HEK293 (cell line): ENCODE results near the gene ELL2.

Experiments used
- CTCF ChIA-PET: fragments of 350-600 bp; formaldehyde crosslinking; extraction: SDS; loops from one replicate; lab custom pipeline; 2021; ENCODE audit warnings: antibody characterized with exemption; lab: Yijun Ruan, JAX
- POLR2A ChIA-PET: fragments of 300-600 bp; formaldehyde crosslinking; extraction: SDS; loops from one replicate; lab custom pipeline; 2020; ENCODE audit warnings: antibody characterized with exemption, inconsistent platforms; lab: Yijun Ruan, JAX
- H3K27ac ChIP-seq: fragments of 200-500 bp; sonication (Bioruptor generic); 2 replicates; pipeline ENCODE4 v1.5.1; 2014; ENCODE audit warnings: low read depth, low read length, control low read depth, inconsistent platforms; ENCODE audit errors: extremely low read depth
- H3K36me3 ChIP-seq, 2 experiments: fragments of 200-500 bp in 1 of 2; sonication (Bioruptor generic) in 1 of 2; 1 replicate in 1 of 2; 2 replicates in 1 of 2; pipeline ENCODE4 v1.5.1; 2014 to 2017; ENCODE audit warnings: inconsistent platforms in 2 of 2, low read length in 2 of 2; ENCODE audit not compliant: control insufficient read depth in 2 of 2, insufficient read depth in 1 of 2
- H3K4me1 ChIP-seq: fragments of 200-500 bp; sonication (Bioruptor generic); 2 replicates; pipeline ENCODE4 v1.5.1; 2014; ENCODE audit warnings: mild to moderate bottlenecking, low read length, inconsistent platforms; ENCODE audit not compliant: control insufficient read depth, insufficient read depth
- H3K4me3 ChIP-seq: 2 replicates; pipeline ENCODE4 v1.5.1; 2011; ENCODE audit warnings: low read depth, mild to moderate bottlenecking, control low read depth, low read length, moderate library complexity
- H3K9me3 ChIP-seq: fragments of 200-500 bp; sonication (Bioruptor generic); 2 replicates; pipeline ENCODE4 v1.5.1; 2014; ENCODE audit warnings: low read depth, low read length, inconsistent platforms; ENCODE audit not compliant: control insufficient read depth, insufficient read depth
- ATF2 ChIP-seq: fragments of 450-650 bp; formaldehyde crosslinking; IDR thresholded peaks from 2 replicates; pipeline ENCODE4 v1.5.1; 2016; ENCODE audit warnings: missing biosample characterization, missing genetic modification characterization, low read depth
- CTCF ChIP-seq: fragments of 450-650 bp; formaldehyde crosslinking; IDR thresholded peaks from 2 replicates; pipeline ENCODE4 v1.5.1; 2016; ENCODE audit warnings: missing biosample characterization, missing genetic modification characterization
- KLF17 ChIP-seq: fragments of 450-650 bp; formaldehyde crosslinking; IDR thresholded peaks from 2 replicates; pipeline ENCODE4 v1.5.1; 2016; ENCODE audit warnings: missing biosample characterization, missing genetic modification characterization
- PRDM6 ChIP-seq: fragments of 450-650 bp; formaldehyde crosslinking; IDR thresholded peaks from 2 replicates; pipeline ENCODE4 v1.5.1; 2017; ENCODE audit warnings: missing biosample characterization, missing genetic modification characterization
- SCRT2 ChIP-seq: fragments of 450-650 bp; formaldehyde crosslinking; IDR thresholded peaks from 2 replicates; pipeline ENCODE4 v1.5.1; 2016; ENCODE audit warnings: missing biosample characterization, missing genetic modification characterization
- ZNF138 ChIP-seq: fragments of 450-650 bp; formaldehyde crosslinking; IDR thresholded peaks from 2 replicates; pipeline ENCODE4 v1.5.1; 2016; ENCODE audit warnings: missing biosample characterization, missing genetic modification characterization, borderline replicate concordance
- ZNF16 ChIP-seq: fragments of 450-650 bp; formaldehyde crosslinking; IDR thresholded peaks from 2 replicates; pipeline ENCODE4 v1.5.1; 2016; ENCODE audit warnings: low read depth, missing biosample characterization, missing genetic modification characterization
- ZNF184 ChIP-seq: fragments of 450-650 bp; IDR thresholded peaks from 2 replicates; pipeline ENCODE4 v1.5.1; 2018; ENCODE audit warnings: missing biosample characterization, mild to moderate bottlenecking, missing genetic modification characterization
- ZNF19 ChIP-seq: fragments of 450-650 bp; formaldehyde crosslinking; IDR thresholded peaks from 2 replicates; pipeline ENCODE4; 2016; ENCODE audit warnings: missing biosample characterization, missing genetic modification characterization, low read depth
- ZNF280C ChIP-seq: fragments of 450-650 bp; formaldehyde crosslinking; IDR thresholded peaks from 2 replicates; pipeline ENCODE4 v1.5.1; 2016; ENCODE audit warnings: missing biosample characterization, missing genetic modification characterization
- ZNF324 ChIP-seq: fragments of 450-650 bp; formaldehyde crosslinking; IDR thresholded peaks from 2 replicates; pipeline ENCODE4 v1.5.1; 2016; ENCODE audit warnings: missing biosample characterization, missing genetic modification characterization
- ZNF398 ChIP-seq: fragments of 450-650 bp; formaldehyde crosslinking; IDR thresholded peaks from 2 replicates; pipeline ENCODE4 v1.5.1; 2017; ENCODE audit warnings: missing biosample characterization, missing genetic modification characterization
- ZNF423 ChIP-seq: fragments of 450-650 bp; formaldehyde crosslinking; IDR thresholded peaks from 2 replicates; pipeline ENCODE4 v1.5.1; 2016; ENCODE audit warnings: missing biosample characterization, missing genetic modification characterization
- ZNF473 ChIP-seq: fragments of 450-650 bp; formaldehyde crosslinking; IDR thresholded peaks from 2 replicates; pipeline ENCODE4 v1.5.1; 2017; ENCODE audit warnings: missing biosample characterization, missing genetic modification characterization
- ZNF560 ChIP-seq: fragments of 450-650 bp; formaldehyde crosslinking; IDR thresholded peaks from 2 replicates; pipeline ENCODE4 v1.5.1; 2017; ENCODE audit warnings: missing biosample characterization, missing genetic modification characterization, borderline replicate concordance
- ZNF600 ChIP-seq: fragments of 450-650 bp; formaldehyde crosslinking; IDR thresholded peaks from 2 replicates; pipeline ENCODE4 v1.5.1; 2016; ENCODE audit warnings: missing biosample characterization, missing genetic modification characterization
- ZNF626 ChIP-seq: fragments of 450-650 bp; sonication (Bioruptor Pico); formaldehyde crosslinking; IDR thresholded peaks from 2 replicates; pipeline ENCODE4 v1.5.1; 2018; ENCODE audit warnings: missing biosample characterization, missing genetic modification characterization, inconsistent platforms
- ZNF837 ChIP-seq: fragments of 450-650 bp; formaldehyde crosslinking; IDR thresholded peaks from 2 replicates; pipeline ENCODE4 v1.5.1; 2016; ENCODE audit warnings: missing biosample characterization, missing genetic modification characterization

The ELL2 gene

GRCh38 chr5:95858661-95859595, 102.7 kb downstream of the ELL2 start (continued):
- TF ChIP-seq ZNF398 (tag by site-specific recombination) (peak; percentile 45; the same call in 1 of the 2 replicates), ZNF423 (no peak), ZNF600 (tag by site-specific recombination) (peak; percentile 98), ZNF837 (tag by site-specific recombination) (peak; percentile 96), ZNF19 (tag by site-specific recombination) (no peak), PRDM6 (tag by site-specific recombination) (peak; percentile 75), ZNF324 (tag by site-specific recombination) (0 out of 2 replicates have a peak, but pooled peaks have one; percentile 46), ZNF626 (no peak), ZNF138 (tag by site-specific recombination) (no peak), CTCF (tag by site-specific recombination) (peak; percentile 98), ZNF560 (tag by site-specific recombination) (no peak), ATF2 (peak; percentile 70; the same call in 1 of the 2 replicates)

- POLR2A ChIA-PET = no interaction called here
- H3K27ac ChIP-seq = no peak overlapping the region
- no peak for TF ChIP-seq ZNF16 (tag by site-specific recombination)
- no peak for TF ChIP-seq ZNF473 (tag by site-specific recombination)
- no peak for TF ChIP-seq ZNF184 (tag by site-specific recombination)
- TF ChIP-seq ZNF280C (tag by site-specific recombination) = no peak
- peak; percentile 76 for TF ChIP-seq SCRT2 (tag by site-specific recombination)
- TF ChIP-seq KLF17 = no peak
- H3K4me1 ChIP-seq = peaks cover 18% of the 10 kb centered on the region
- no peaks in the 10 kb centered on the region for H3K36me3 ChIP-seq
- H3K4me3 ChIP-seq = no peak overlapping the region
- H3K9me3 ChIP-seq = no peaks in the 10 kb centered on the region
- CTCF ChIA-PET = interaction anchor here (0.5 to 7.6 kb wide), 6 partner anchors 11 to 485 kb away, joined by 3 to 69 read pairs (median 4); no protein-coding TSS in a partner anchor
Observed at GRCh38 chr5:95858023-95858461, 103.6 kb downstream of the ELL2 start.
